ENCODE results near the gene MYO1G. TPM values are rescaled to one million over a fixed set of nuclear protein-coding genes. Genes with fewer than 3 reads are reported as not detected.

The MYO1G gene
- total and polyA plus RNA-seq, 9 of the 15 experiments (the other 6 are each of a cell fraction or from before 2014, with no cell fraction given) = 0.03 to 0.62 (median 0.13) TPM; not detected in 1

- peak; percentile 85 for TF ChIP-seq REST (IDR thresholded peaks at IDR 0.05; ENCODE audit: borderline replicate concordance)
- no peak for TF ChIP-seq REST (CRISPR knock-in tag; IDR thresholded peaks at IDR 0.05; ENCODE audit: low read depth)
- peak; percentile 73 for TF ChIP-seq SMAD4 (CRISPR knock-in tag; conservative IDR thresholded peaks at IDR 0.05)
- TF ChIP-seq E2F1 (CRISPR knock-in tag; IDR thresholded peaks at IDR 0.05) = no peak
- no peak for TF ChIP-seq BDP1 (IDR thresholded peaks at IDR 0.05; ENCODE audit: insufficient read depth, insufficient read length)
- no peak for TF ChIP-seq IRF2 (CRISPR knock-in tag; IDR thresholded peaks at IDR 0.05)
- TF ChIP-seq TEAD1 (CRISPR knock-in tag; IDR thresholded peaks at IDR 0.05) = no peak
- TF ChIP-seq ZNF384 (IDR thresholded peaks at IDR 0.05; ENCODE audit: low read depth, low read length) = peak; percentile 38; the same call in 1 of the 2 replicates
- peak; percentile 85 to 96 (median 94) for TF ChIP-seq CTCF (IDR thresholded peaks at IDR 0.05 in 2 of 3, conservative IDR thresholded peaks at IDR 0.05 in 1 of 3; ENCODE audit: insufficient read depth in 2 of 3, low read depth in 1 of 3, low read length in 3 of 3)
- TF ChIP-seq NFIC (IDR thresholded peaks at IDR 0.05) = no peak
- TF ChIP-seq HNRNPK (IDR thresholded peaks at IDR 0.05; ENCODE audit: low read depth, low read length, poor library complexity, severe bottlenecking) = no peak
- no peak for TF ChIP-seq CLOCK (CRISPR knock-in tag; IDR thresholded peaks at IDR 0.05; ENCODE audit: borderline replicate concordance)
Measured at GRCh38 chr7:44973610-44974401, 5.0 kb downstream of the MYO1G start (continued).
